NT2/D1 (cell line): Measurements from ENCODE around the gene GCNA.
"Not testable (repeated sequence)": the region's sequence is repeated elsewhere in the genome, so short reads cannot be mapped to it uniquely, and the experiment has no call there.

Source experiments
- YY1 ChIP-seq: IDR thresholded peaks from 2 replicates; pipeline ENCODE4 v1.6.1; 2011; ENCODE audit not compliant: insufficient read length, insufficient read depth
- ZNF274 ChIP-seq: IDR thresholded peaks from 2 replicates; pipeline ENCODE4 v1.6.1; 2011; ENCODE audit warnings: mild to moderate bottlenecking, low read depth, low read length

- TF ChIP-seq YY1, ZNF274: not testable (repeated sequence)
Observed at GRCh38 chrX:71571390-71571789, 6.8 kb upstream of the GCNA start.
